Nephron (organoid): ENCODE measurements around the gene ETFDH.
A peak's percentile ranks its signal among the peaks of the same experiment; 100 is the strongest.
"Not testable (repeated sequence)": the region's sequence is repeated elsewhere in the genome, so short reads cannot be mapped to it uniquely, and the experiment has no call there.

Source experiments
- H3K27ac Mint-ChIP-seq, 3 experiments: 2 replicates each; pipeline ENCODE4 v1.8.0; 2020; ENCODE audit warnings: mixed read lengths in 3 of 3, mild to moderate bottlenecking in 2 of 3, moderate library complexity in 1 of 3
- H3K27me3 Mint-ChIP-seq: 2 replicates; pipeline ENCODE4 v1.8.0; 2021; ENCODE audit warnings: low read depth, mild to moderate bottlenecking, moderate library complexity, mixed read lengths
- H3K36me3 Mint-ChIP-seq: 2 replicates; pipeline ENCODE4 v1.8.0; 2020; ENCODE audit warnings: low read depth, mixed read lengths
- H3K4me1 Mint-ChIP-seq: 2 replicates; pipeline ENCODE4 v1.8.0; 2020; ENCODE audit warnings: mixed read lengths
- H3K4me3 Mint-ChIP-seq, 3 experiments: 2 replicates each; pipeline ENCODE4 v1.8.0; 2020; ENCODE audit warnings: mild to moderate bottlenecking in 3 of 3, mixed read lengths in 3 of 3, moderate library complexity in 2 of 3
- H3K9me3 Mint-ChIP-seq: 2 replicates; pipeline ENCODE4 v1.8.0; 2020; ENCODE audit warnings: mixed read lengths
- TF ChIP-seq, protein P1 (sequence below), 3 experiments: fragments of 200-600 bp; sonication (generic); IDR thresholded peaks; one replicate each; pipeline ENCODE4 v1.5.0; 2021; ENCODE audit warnings: antibody characterized with exemption in 3 of 3; ENCODE audit not compliant: unreplicated experiment in 3 of 3

The ETFDH gene

DNA sequence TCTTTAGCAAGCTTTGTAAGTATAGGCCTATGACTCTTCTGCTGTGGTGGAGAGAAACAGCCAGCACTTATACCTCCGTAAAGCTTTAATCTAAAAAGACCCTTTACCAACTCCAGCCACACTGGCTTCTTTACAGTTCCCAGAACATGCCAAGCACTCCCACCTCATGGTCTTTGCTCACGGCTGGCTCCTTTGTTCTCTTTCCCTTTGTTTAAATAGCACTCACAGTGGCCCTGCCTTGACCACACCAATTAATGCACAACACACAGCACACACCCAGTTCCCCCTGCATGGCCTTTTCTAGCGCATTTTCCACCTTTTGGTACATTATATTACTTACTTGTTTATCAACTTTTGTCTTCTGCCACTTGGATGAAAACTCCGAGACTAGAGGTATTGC, 32.2 kb downstream of the ETFDH start:
- TF ChIP-seq, protein P1, sequence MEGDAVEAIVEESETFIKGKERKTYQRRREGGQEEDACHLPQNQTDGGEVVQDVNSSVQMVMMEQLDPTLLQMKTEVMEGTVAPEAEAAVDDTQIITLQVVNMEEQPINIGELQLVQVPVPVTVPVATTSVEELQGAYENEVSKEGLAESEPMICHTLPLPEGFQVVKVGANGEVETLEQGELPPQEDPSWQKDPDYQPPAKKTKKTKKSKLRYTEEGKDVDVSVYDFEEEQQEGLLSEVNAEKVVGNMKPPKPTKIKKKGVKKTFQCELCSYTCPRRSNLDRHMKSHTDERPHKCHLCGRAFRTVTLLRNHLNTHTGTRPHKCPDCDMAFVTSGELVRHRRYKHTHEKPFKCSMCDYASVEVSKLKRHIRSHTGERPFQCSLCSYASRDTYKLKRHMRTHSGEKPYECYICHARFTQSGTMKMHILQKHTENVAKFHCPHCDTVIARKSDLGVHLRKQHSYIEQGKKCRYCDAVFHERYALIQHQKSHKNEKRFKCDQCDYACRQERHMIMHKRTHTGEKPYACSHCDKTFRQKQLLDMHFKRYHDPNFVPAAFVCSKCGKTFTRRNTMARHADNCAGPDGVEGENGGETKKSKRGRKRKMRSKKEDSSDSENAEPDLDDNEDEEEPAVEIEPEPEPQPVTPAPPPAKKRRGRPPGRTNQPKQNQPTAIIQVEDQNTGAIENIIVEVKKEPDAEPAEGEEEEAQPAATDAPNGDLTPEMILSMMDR (IDR thresholded peaks at IDR 0.05; ENCODE audit: unreplicated experiment in 3 of 3) = no peak
- H3K4me3 Mint-ChIP-seq = no peak overlapping the region
- H3K27me3 Mint-ChIP-seq = no peaks in the 10 kb centered on the region
- H3K27ac Mint-ChIP-seq = no peak overlapping the region
- peaks cover 42% of the 10 kb centered on the region for H3K36me3 Mint-ChIP-seq
- no peaks in the 10 kb centered on the region for H3K4me1 Mint-ChIP-seq
- no peaks in the 10 kb centered on the region for H3K9me3 Mint-ChIP-seq

DNA sequence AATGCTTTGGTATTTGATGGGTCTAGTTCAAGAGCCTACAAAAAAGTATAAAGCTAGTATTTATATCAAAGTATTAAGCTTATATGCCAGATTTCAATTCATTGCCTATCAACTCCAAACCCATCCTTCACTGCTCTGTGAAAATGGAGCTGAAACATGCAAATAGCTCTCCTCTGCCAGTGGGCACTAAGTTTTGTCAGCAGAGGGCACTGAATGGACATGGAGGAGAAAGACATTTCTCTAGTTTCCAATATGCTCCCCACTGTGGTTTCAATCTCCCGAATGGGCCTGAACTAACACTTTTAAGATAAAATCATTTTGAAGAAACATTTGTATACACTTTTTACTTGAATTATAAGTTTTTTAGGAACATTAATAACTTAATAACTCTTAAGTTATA, 38.7 kb downstream of the ETFDH start:
- TF ChIP-seq, protein P1 (IDR thresholded peaks at IDR 0.05; ENCODE audit: unreplicated experiment in 3 of 3) = peak in 1 of 3 experiments; percentile 10
- no peaks in the 10 kb centered on the region for H3K4me1 Mint-ChIP-seq
- no peaks in the 10 kb centered on the region for H3K27me3 Mint-ChIP-seq
- H3K36me3 Mint-ChIP-seq = peaks cover 81% of the 10 kb centered on the region
- no peak overlapping the region for H3K27ac Mint-ChIP-seq
- H3K4me3 Mint-ChIP-seq = no peak overlapping the region
- H3K9me3 Mint-ChIP-seq = no peaks in the 10 kb centered on the region

DNA sequence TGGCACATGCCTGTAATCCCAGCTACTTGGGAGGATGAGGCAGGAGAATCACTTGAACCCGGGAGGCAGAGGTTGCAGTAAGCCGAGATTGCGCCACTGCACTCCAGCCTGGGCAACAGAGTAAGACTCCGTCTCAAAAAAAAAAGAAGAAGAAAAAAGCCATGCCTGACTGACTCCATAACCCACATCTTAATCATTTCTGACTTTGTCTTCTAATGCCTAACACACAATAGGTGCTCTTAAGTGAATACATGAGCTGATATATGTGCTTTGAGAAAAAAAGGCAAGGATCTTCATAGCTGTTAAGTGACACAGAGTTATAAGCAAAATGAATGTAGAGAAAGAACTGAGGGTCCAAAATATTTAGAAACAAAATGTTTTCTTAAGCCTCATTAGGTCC, 40.5 kb downstream of the ETFDH start:
- not testable (repeated sequence) for H3K4me3 Mint-ChIP-seq, H3K4me1 Mint-ChIP-seq
- peaks cover 80% of the 10 kb centered on the region for H3K36me3 Mint-ChIP-seq

DNA sequence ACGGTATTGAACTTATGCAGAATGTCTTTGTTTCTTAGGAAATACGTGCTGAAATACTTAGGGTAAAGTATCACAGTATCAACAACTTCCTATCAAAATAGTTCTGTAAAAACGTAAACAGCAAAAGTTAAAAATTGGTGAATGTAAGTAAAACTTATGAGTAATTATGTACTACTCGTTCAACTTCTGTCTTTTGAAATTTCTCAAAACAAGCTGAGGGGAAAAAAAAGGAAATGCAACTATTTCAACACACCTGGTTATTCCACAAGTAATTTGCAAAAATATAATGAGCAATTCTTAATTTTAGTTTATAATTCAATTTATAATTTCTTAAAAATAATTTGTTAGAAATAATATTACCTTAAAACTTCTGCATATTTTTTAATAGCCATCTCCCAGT, 42.8 kb downstream of the ETFDH start:
- peaks cover 87% of the 10 kb centered on the region for H3K36me3 Mint-ChIP-seq
- H3K9me3 Mint-ChIP-seq = no peaks in the 10 kb centered on the region
- H3K27ac Mint-ChIP-seq = no peak overlapping the region
- TF ChIP-seq, protein P1 (IDR thresholded peaks at IDR 0.05; ENCODE audit: unreplicated experiment in 3 of 3) = no peak
- no peaks in the 10 kb centered on the region for H3K27me3 Mint-ChIP-seq
- peaks cover 9% of the 10 kb centered on the region for H3K4me1 Mint-ChIP-seq
- H3K4me3 Mint-ChIP-seq = no peak overlapping the region

More for the DNA sequence above, 40.5 kb downstream of the ETFDH start:
- H3K9me3 Mint-ChIP-seq, H3K27me3 Mint-ChIP-seq, H3K27ac Mint-ChIP-seq: not testable (repeated sequence)

DNA sequence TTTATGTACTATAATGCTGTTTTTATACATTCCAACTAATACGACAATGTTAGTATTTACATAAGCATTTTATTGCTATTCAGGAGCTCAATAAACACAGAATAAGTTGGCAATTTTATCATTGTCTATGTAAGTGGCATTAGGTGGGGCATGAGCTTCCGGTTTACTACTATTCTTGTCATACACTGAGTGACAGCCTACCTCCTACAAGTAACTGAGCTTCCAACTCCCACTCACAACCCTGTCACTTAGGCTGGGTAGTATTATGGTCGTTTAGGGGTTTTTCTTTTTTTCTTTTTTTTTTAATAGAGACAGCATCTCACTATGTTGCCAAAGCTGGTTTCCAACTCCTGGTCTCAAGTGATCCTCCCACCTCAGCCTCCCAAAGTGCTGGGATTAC, 43.7 kb downstream of the ETFDH start:
- Mint-ChIP-seq H3K4me3 (no peak overlapping the region), H3K36me3 (peaks cover 79% of the 10 kb centered on the region), H3K27ac (no peak overlapping the region), H3K9me3 (no peaks in the 10 kb centered on the region), H3K27me3 (no peaks in the 10 kb centered on the region), H3K4me1 (peaks cover 10% of the 10 kb centered on the region)
- TF ChIP-seq, protein P1 (IDR thresholded peaks at IDR 0.05; ENCODE audit: unreplicated experiment in 3 of 3) = no peak

DNA sequence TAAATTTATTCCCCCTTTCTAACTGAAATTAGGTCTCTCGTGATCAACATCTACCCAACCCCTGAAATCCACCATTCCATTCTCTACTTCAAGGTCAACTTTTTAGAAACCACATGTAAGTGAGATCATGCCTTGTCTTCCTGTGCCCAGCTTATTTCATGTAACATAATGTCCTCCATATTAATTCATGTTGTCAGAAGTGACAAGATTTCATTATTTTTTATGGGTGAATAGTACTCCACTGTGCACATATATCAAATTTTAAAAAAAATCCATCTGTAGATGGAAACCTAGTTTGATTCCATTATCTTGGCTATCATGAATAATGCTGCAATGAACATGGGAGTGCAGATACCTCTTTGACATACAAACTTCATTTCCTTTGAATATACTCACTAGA, 49.6 kb downstream of the ETFDH start:
- H3K9me3 Mint-ChIP-seq = no peaks in the 10 kb centered on the region
- peaks cover 32% of the 10 kb centered on the region for H3K4me1 Mint-ChIP-seq
- peak overlapping the region; percentile 95 to 99 (median 96) for H3K4me3 Mint-ChIP-seq
- H3K27ac Mint-ChIP-seq = peak overlapping the region in 1 of 3 experiments; percentile 95
- H3K36me3 Mint-ChIP-seq = peaks cover 39% of the 10 kb centered on the region
- TF ChIP-seq, protein P1 (IDR thresholded peaks at IDR 0.05; ENCODE audit: unreplicated experiment in 3 of 3) = no peak
- peaks cover 5% of the 10 kb centered on the region for H3K27me3 Mint-ChIP-seq
